Skin epidermis (tissue), 12 donors: ENCODE data around the gene DEPP1.

Source experiments
- H3K27ac ChIP-seq, 21 experiments: fragments of 200-600 bp; sonication (generic) in 11 of 21; one replicate each; pipeline ENCODE4 v1.5.0; 2020; ENCODE audit warnings: mild to moderate bottlenecking in 3 of 21, inconsistent platforms in 2 of 21, moderate library complexity in 2 of 21
- H3K4me3 ChIP-seq, 7 experiments: fragments of 200-600 bp; sonication (generic) in 2 of 7; one replicate each; pipeline ENCODE4 v1.5.0; 2020; ENCODE audit warnings: inconsistent platforms in 2 of 7, mild to moderate bottlenecking in 2 of 7, moderate library complexity in 1 of 7

DEPP1 gene

GRCh38 chr10:44944354-44944753 lies 34.3 kb downstream of the DEPP1 start:
- Histone ChIP-seq H3K4me3 (no peak overlapping the region), H3K27ac (no peak overlapping the region)

GRCh38 chr10:44939691-44940401 lies 38.8 kb downstream of the DEPP1 start:
- H3K27ac ChIP-seq = no peak overlapping the region
- no peak overlapping the region for H3K4me3 ChIP-seq

GRCh38 chr10:44938956-44939355 lies 39.7 kb downstream of the DEPP1 start:
- H3K4me3 ChIP-seq = no peak overlapping the region
- no peak overlapping the region for H3K27ac ChIP-seq

GRCh38 chr10:44937196-44938005 lies 41.2 kb downstream of the DEPP1 start:
- Histone ChIP-seq H3K27ac (no peak overlapping the region), H3K4me3 (no peak overlapping the region)

- Histone ChIP-seq H3K27ac (peak overlapping the region in 4 of 21 experiments; percentile 29 to 71 (median 57)), H3K4me3 (no peak overlapping the region)
Observed at GRCh38 chr10:44936314-44936975, 42.2 kb downstream of the DEPP1 start.

GRCh38 chr10:44935966-44936295 lies 42.7 kb downstream of the DEPP1 start:
- Histone ChIP-seq H3K4me3 (no peak overlapping the region), H3K27ac (peak overlapping the region in 7 of 21 experiments; percentile 22 to 72 (median 51))

- Histone ChIP-seq H3K4me3 (no peak overlapping the region), H3K27ac (peak overlapping the region in 11 of 21 experiments; percentile 7 to 72 (median 42))
Observed at GRCh38 chr10:44935201-44935965, 43.2 kb downstream of the DEPP1 start.

GRCh38 chr10:44934416-44935200 lies 44.0 kb downstream of the DEPP1 start:
- no peak overlapping the region for H3K4me3 ChIP-seq
- H3K27ac ChIP-seq = peak overlapping the region in 6 of 21 experiments; percentile 7 to 71 (median 47)

- H3K27ac ChIP-seq = no peak overlapping the region
- no peak overlapping the region for H3K4me3 ChIP-seq
Observed at GRCh38 chr10:44933451-44934321, 44.9 kb downstream of the DEPP1 start.

GRCh38 chr10:44932517-44933450 lies 45.8 kb downstream of the DEPP1 start:
- Histone ChIP-seq H3K4me3 (no peak overlapping the region), H3K27ac (no peak overlapping the region)

- H3K4me3 ChIP-seq = no peak overlapping the region
- H3K27ac ChIP-seq = no peak overlapping the region
Observed at GRCh38 chr10:44931621-44932516, 46.7 kb downstream of the DEPP1 start.

GRCh38 chr10:44930904-44931620 lies 47.5 kb downstream of the DEPP1 start:
- Histone ChIP-seq H3K4me3 (no peak overlapping the region), H3K27ac (no peak overlapping the region)

GRCh38 chr10:44929356-44930255 lies 49.0 kb downstream of the DEPP1 start:
- no peak overlapping the region for H3K27ac ChIP-seq

GRCh38 chr10:44928462-44928861 lies 50.1 kb downstream of the DEPP1 start:
- no peak overlapping the region for H3K27ac ChIP-seq
- no peak overlapping the region for H3K4me3 ChIP-seq

More at GRCh38 chr10:44929356-44930255, 49.0 kb downstream of the DEPP1 start:
- H3K4me3 ChIP-seq = no peak overlapping the region
